GM21515 (cell line): ENCODE results near the gene COMT.
"Not testable (repeated sequence)": the region's sequence is repeated elsewhere in the genome, so short reads cannot be mapped to it uniquely, and the experiment has no call there.

Experiments
- ATAC-seq: cut with Tn5 transposase; IDR thresholded peaks from one replicate; pipeline ENCODE4 v1.9.1; 2021; ENCODE audit not compliant: unreplicated experiment

COMT gene

GRCh38 chr22:19941365-19942082 lies at the start of gene COMT, which contains the start of gene TXNRD2:
Gene COMT (plus strand): TSS chr22:19941772. CDS start chr22:19962527, 20,755 bp downstream.
Gene TXNRD2 (minus strand): TSS chr22:19941818. CDS start chr22:19941803, 15 bp downstream.
- no peak for ATAC-seq

- ATAC-seq: no peak
Observed at GRCh38 chr22:19892257-19892879, 49.2 kb upstream of the COMT start.

- no peak for ATAC-seq
Observed at GRCh38 chr22:19892925-19893324, 48.6 kb upstream of the COMT start.

GRCh38 chr22:19893363-19893762 lies 48.2 kb upstream of the COMT start:
- no peak for ATAC-seq

GRCh38 chr22:19895160-19895849 lies 46.3 kb upstream of the COMT start:
- ATAC-seq: no peak

GRCh38 chr22:19896665-19897355 lies 44.8 kb upstream of the COMT start:
- ATAC-seq: no peak

- no peak for ATAC-seq
Observed at GRCh38 chr22:19897726-19898125, 43.8 kb upstream of the COMT start.

- ATAC-seq: no peak
Observed at GRCh38 chr22:19898145-19898544, 43.4 kb upstream of the COMT start.

GRCh38 chr22:19898831-19899567 lies 42.6 kb upstream of the COMT start:
- ATAC-seq: no peak

GRCh38 chr22:19900707-19901436 lies 40.7 kb upstream of the COMT start:
- ATAC-seq: no peak

- no peak for ATAC-seq
Observed at GRCh38 chr22:19901577-19902244, 39.9 kb upstream of the COMT start.

- ATAC-seq: no peak
Observed at GRCh38 chr22:19902245-19902715, 39.3 kb upstream of the COMT start.

- no peak for ATAC-seq
Observed at GRCh38 chr22:19903031-19903430, 38.5 kb upstream of the COMT start.

- ATAC-seq: no peak
Observed at GRCh38 chr22:19903513-19903912, 38.1 kb upstream of the COMT start.

GRCh38 chr22:19904174-19904856 lies 37.3 kb upstream of the COMT start:
- ATAC-seq: no peak

- ATAC-seq: no peak
Observed at GRCh38 chr22:19904935-19905334, 36.6 kb upstream of the COMT start.

GRCh38 chr22:19905347-19906276 lies 36.0 kb upstream of the COMT start:
- no peak for ATAC-seq

GRCh38 chr22:19906864-19907263 lies 34.7 kb upstream of the COMT start:
- ATAC-seq: not testable (repeated sequence)
